HUES48 (cell line): ENCODE results near the gene CEACAM19.

Experiments used
- H3K27ac ChIP-seq: one replicate; pipeline ENCODE4 v1.7.0; 2013; ENCODE audit warnings: low read depth, low read length, inconsistent platforms
- H3K27me3 ChIP-seq: 2 replicates; pipeline ENCODE4 v1.6.1; 2013; ENCODE audit warnings: mild to moderate bottlenecking, low read length; ENCODE audit not compliant: control insufficient read depth, insufficient read depth
- H3K36me3 ChIP-seq: 2 replicates; pipeline ENCODE4 v1.6.1; 2013; ENCODE audit warnings: low read length; ENCODE audit not compliant: control insufficient read depth, insufficient read depth
- H3K4me1 ChIP-seq: 2 replicates; pipeline ENCODE4 v1.6.1; 2013; ENCODE audit warnings: mild to moderate bottlenecking, low read length; ENCODE audit not compliant: control insufficient read depth, insufficient read depth
- H3K4me3 ChIP-seq: 2 replicates; pipeline ENCODE4 v1.5.1; 2013; ENCODE audit warnings: mild to moderate bottlenecking, low read depth, low read length
- H3K9ac ChIP-seq: 2 replicates; pipeline ENCODE4 v1.6.1; 2013; ENCODE audit warnings: mild to moderate bottlenecking, low read depth, low read length, moderate library complexity
- H3K9me3 ChIP-seq: 2 replicates; pipeline ENCODE4 v1.6.1; 2013; ENCODE audit warnings: low read length; ENCODE audit not compliant: control insufficient read depth, insufficient read depth

The CEACAM19 gene

DNA sequence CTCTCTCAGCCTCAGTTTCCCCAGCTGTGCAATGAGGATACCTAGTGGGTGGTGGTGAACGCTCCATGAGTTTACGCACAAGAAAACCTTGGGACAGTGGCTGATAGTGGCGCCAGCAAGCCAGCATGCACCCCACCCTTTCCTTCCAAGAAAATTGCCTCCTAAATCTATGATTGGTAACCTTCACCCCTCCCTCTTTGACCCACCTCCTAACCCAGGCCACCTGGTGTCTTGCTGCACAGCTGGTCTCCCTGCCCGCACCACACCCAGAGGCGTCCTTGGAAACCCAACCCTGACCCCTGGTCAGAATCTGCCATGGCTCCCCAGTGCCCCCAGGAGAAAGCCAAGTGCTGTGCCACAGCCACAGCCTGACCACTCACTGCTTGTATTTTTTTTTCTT is 54.4 kb downstream of the CEACAM19 start:
- H3K4me1 ChIP-seq, result no peaks in the 10 kb centered on the region

DNA sequence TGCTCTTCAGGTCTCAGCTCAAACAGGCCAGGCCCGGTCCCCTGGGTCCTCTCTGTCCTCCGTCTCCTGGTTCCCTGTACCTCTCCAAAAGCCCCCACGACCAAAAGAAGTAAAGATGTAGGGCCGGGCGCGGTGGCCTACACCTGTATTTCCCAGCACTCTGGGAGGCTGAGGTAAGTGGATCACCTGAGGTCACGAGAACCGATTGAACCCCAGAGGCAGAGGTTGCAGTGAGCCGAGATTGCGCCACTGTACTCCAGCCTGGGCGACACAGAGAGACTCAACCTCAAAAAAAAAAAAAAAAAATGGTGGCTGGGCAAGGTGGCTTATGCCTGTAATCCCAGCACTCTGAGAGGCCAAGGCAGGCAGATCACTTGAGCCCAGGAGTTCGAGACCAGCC is 55.2 kb downstream of the CEACAM19 start:
- H3K9me3 ChIP-seq, result no peaks in the 10 kb centered on the region
- no peak overlapping the region for H3K9ac ChIP-seq
- no peaks in the 10 kb centered on the region for H3K36me3 ChIP-seq
- H3K27me3 ChIP-seq, result 0 out of 2 replicates have a peak, but pooled peaks cover 3% of the 10 kb centered on the region
- no peak overlapping the region for H3K27ac ChIP-seq
- H3K4me1 ChIP-seq, result no peaks in the 10 kb centered on the region
- no peak overlapping the region for H3K4me3 ChIP-seq

More for the DNA sequence above, 54.4 kb downstream of the CEACAM19 start:
- Histone ChIP-seq H3K36me3 (no peaks in the 10 kb centered on the region), H3K9ac (no peak overlapping the region), H3K27me3 (0 out of 2 replicates have a peak, but pooled peaks cover 3% of the 10 kb centered on the region), H3K27ac (no peak overlapping the region), H3K9me3 (no peaks in the 10 kb centered on the region), H3K4me3 (no peak overlapping the region)

DNA sequence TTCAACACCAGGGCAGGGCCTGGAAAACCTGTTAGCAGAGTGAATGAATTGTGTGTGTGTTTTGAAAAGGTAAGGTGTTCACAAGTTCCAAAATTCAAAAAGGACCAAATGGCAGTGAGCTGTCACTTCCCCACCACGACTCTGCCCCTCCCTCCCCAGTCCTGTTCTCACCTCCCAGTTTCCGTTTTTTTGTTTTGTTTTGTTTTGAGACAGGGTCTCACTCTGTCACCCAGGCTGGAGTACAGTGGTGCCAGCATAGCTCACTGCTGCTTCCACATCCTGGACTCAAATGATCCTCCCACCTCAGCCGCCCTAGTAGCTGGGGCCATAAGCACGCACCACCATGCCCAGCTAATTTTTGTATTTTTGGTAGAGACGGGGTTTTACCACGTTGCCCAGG is 56.9 kb downstream of the CEACAM19 start:
- Histone ChIP-seq H3K27ac (no peak overlapping the region), H3K9ac (no peak overlapping the region), H3K36me3 (no peaks in the 10 kb centered on the region), H3K9me3 (no peaks in the 10 kb centered on the region), H3K4me1 (no peaks in the 10 kb centered on the region), H3K27me3 (0 out of 2 replicates have a peak, but pooled peaks cover 3% of the 10 kb centered on the region), H3K4me3 (no peak overlapping the region)

DNA sequence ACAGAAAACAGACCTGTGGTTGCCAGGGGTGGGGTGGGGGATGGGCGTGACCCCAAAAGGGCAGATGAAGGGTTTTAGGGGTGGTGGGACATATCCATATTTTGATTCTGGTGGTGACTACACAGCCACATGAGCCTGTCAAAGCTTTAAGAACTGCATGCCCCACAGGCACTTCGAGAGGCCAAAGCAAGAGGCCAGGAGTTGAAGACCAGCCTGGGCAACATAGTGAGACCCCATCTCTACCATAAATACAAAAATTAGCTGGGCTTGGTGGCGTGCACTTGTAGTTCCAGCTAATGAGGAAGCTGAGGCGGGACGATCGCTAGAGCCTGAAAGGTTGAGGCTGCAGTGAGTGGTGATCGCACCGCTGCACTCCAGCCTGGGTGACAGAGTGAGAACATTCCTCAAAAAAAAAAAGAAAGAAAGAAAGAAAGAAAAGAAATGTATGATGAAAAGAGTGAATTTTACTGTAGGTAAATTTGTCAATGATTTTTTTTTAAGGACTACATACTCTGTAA is 58.3 kb downstream of the CEACAM19 start:
- no peaks in the 10 kb centered on the region for H3K4me1 ChIP-seq
- H3K4me3 ChIP-seq, result no peak overlapping the region
- H3K9ac ChIP-seq, result no peak overlapping the region
- no peaks in the 10 kb centered on the region for H3K36me3 ChIP-seq
- H3K9me3 ChIP-seq, result no peaks in the 10 kb centered on the region
- H3K27ac ChIP-seq, result no peak overlapping the region
- H3K27me3 ChIP-seq, result 0 out of 2 replicates have a peak, but pooled peaks cover 3% of the 10 kb centered on the region

DNA sequence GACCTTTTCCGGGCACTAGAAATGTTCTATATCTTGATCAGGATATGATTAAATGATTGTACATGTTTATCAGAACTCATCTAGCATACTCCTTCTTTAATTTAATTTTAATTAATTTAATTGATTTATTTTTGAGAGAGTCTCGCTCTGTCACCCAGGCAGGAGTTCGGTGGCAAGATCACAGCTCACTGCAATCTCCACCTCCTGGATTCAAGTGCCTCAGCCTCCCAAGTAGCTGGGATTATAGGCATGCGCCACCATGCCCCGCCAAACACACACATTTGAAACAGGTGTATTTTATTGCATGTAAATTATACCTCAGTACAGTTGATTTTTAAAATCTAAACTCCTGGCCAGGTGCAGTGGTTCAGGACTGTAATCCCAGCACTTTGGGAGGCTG is 59.8 kb downstream of the CEACAM19 start:
- Histone ChIP-seq H3K9ac (no peak overlapping the region), H3K4me1 (no peaks in the 10 kb centered on the region), H3K9me3 (no peaks in the 10 kb centered on the region), H3K27me3 (no peaks in the 10 kb centered on the region), H3K27ac (no peak overlapping the region), H3K4me3 (no peak overlapping the region), H3K36me3 (no peaks in the 10 kb centered on the region)

DNA sequence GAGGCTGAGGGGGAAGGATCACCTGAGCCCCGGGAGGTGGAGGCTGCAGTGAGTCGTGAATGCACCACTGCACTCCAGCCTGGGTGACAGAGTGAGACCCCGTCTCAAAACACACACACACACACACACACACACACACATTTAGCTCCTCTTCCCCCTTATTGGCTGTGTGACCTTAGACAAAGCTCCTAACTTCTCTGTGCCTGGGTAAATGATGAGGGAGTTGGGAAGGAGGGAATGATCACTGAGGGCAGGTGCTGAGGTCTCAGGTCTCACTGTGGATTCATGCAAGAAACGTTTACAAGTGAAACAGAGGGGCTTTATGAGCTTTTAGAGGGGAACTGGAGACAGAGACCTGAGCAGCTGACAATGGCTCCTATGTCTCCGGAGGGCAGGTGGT is 60.3 kb downstream of the CEACAM19 start:
- no peak overlapping the region for H3K4me3 ChIP-seq
- no peaks in the 10 kb centered on the region for H3K9me3 ChIP-seq
- no peaks in the 10 kb centered on the region for H3K36me3 ChIP-seq
- H3K4me1 ChIP-seq, result no peaks in the 10 kb centered on the region
- H3K27ac ChIP-seq, result no peak overlapping the region
- no peaks in the 10 kb centered on the region for H3K27me3 ChIP-seq
- no peak overlapping the region for H3K9ac ChIP-seq

DNA sequence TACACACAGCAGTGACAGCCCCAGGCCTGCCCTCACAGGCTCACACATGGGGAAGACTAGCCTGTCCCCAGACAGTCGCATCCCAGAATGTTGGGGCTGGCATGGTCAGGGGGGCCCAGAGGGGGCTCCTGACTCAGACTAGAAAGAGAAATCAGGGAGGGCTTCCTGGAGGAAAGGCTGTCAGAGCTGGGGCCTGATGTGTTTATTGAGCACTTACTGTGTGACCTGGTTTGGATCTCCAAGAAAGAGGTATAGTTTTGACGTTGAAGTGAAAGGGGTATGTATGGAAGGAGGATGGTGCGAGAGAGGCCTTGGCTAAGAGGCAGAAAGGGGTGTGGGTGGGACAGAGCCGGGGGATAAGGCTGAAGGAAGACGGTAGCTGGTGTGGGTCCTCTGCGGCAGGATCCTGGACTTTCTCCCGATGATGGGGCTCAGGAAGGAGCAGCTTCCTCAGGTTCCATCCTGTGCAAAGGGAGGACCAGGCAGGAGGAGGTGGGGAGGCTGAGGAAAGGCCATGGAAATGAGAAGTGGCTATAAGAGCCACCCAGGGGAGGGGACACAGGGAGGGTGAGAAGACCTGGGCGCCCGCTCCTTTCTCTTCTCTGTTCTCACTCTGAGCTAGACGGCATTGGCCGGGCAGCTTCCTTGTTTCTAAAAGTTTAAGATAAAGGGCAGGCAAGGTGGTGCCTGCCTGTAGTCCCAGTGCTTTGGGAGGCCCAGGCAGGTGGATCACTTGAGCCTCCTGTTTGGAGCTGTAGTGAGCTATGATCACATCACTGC is 61.1 kb downstream of the CEACAM19 start:
- H3K27me3 ChIP-seq, result no peaks in the 10 kb centered on the region
- no peak overlapping the region for H3K27ac ChIP-seq
- H3K36me3 ChIP-seq, result no peaks in the 10 kb centered on the region
- H3K4me3 ChIP-seq, result no peak overlapping the region
- H3K9me3 ChIP-seq, result no peaks in the 10 kb centered on the region
- no peaks in the 10 kb centered on the region for H3K4me1 ChIP-seq
- no peak overlapping the region for H3K9ac ChIP-seq
